Measurements from ENCODE around the gene SPATA33.

The SPATA33 gene

DNA sequence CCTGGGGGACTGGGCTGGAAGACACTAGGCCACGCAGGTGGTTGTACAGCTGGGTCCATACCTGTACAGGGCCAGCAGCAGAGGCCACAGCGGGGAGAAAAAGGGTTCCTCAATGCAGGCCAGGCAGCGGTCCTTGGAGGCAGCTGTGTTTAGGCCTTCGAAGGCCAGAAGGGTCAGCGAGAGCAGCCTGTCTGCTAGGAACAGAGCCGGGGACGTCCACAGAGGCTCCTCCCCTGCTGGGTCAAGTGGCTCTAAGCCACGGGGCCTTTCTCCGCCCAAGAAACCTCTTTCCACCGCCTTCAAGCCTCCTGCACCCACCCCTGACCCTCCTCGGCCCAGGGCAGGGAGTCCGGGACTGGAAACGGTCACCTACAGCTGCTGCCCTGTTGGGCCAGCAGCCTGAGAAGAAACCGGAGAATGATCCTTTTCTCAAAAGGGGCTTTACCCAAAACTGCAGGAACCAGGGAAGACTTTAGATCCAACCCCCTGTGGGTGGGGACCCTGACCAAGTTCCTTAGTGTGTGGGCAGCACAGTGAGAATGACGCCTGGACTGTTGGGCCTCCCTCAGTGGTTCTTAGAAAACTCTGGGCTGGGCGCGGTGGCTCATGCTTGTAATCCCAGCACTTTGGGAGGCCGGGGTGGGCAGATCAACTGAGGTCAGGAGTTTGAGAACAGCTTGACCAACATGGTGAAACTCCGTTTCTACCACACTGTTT, 52.2 kb downstream of the SPATA33 start:
- DNase-seq (ENCODE audit: low read depth in 2 of 2): no peak

DNA sequence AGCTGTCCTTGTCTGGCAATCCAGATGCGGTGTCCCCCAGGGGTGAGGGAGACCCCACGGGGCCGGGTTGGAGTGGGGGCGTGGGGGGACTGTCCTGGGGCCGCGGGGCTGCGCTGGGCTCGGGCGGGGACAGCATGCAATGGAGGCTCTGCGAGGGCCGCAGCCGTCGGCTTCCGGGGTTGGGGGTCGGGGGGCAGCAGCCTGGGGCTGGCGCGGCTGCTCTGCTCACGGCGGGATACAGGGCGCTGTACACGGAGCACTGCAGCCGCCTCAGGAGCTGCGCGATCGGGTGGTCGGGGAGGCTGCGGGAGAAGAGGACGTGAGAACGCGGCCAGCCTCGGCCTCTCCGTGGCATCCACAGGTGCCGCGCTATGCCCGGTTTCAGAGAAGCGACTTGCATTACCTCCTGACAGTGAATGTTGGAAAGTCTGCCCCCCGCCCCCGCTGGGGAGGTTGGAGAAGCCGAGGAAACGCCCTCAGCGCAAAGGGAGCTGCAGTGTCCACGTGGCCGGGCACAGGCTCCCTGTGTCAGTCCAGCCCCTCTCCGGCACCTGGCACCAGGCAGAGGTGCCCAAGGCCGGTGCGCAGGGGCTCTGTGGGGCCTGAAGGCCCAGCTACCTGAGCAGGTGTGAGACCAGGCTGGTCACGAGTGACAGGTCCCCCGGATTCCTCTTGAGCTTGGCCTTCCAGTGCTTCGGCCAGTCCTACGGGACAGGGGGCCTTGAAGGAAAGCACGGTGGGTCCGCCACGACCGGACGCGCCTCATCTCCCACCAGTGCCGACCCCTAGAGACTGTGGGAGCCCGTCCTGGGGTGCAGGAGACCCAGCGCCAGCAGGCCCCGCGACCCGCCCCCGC, 53.3 kb downstream of the SPATA33 start:
- DNase-seq (ENCODE audit: low read depth in 2 of 2): no peak

DNA sequence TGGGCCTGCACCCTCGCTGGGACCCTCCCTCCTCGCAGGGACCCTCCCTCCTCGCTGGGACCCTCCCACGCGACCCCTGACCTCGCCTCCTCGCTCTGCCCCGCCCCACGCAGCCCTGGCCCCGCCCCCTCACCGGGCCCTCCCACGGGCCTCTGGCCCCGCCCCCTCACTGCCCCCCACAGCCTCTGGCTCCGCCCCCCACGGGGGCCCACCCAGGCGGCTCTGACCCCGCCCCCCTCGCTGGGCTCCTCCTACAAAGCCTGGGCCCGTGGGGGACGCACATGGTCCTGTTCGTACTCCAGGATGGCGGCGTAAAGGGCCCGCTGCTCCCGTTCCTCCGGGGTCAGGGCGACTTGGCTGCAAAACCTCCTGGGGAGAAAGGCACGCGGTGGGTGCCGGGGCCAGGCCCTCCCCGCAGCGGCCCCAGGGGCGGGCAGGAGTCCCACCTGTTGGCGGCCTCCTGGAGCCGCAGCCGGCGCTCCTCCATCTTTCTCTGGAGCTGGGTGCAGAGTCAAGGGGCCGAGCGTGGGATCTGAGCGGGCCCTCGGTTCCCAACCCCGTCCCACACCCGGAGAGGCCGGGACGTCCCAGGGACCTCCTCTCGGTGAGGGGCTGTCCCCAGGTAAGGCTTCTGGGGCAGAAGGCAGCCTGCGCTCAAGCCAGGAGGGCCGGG, 54.1 kb downstream of the SPATA33 start:
- DNase-seq (ENCODE audit: low read depth in 2 of 2): peak; percentile 53 to 66

DNA sequence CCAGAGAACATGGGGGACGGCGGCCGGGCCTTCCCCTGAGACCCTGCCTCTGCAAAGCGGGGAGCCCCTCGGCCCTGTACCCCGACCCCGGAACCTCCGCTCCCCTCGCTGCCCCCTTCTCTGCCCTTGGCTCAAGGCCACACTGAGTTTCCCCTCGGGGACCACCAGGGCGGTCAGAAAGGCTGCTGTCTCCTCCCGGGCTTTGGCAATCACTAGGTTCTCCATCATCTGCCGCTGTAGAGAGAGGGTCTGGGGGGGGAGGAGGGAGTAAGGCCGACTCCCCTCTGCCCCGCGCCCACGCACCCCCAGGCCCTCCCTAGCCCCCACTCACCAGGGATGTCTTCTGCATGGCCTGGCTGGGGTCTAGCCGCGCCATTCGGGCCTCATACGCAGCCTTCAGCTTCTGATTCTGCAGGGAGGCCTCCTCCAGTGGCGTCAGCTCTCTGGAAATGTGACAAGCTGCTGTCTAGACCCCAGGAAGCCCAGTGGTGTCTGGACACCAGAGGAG, 54.7 kb downstream of the SPATA33 start:
- DNase-seq (ENCODE audit: low read depth in 2 of 2): no peak

DNA sequence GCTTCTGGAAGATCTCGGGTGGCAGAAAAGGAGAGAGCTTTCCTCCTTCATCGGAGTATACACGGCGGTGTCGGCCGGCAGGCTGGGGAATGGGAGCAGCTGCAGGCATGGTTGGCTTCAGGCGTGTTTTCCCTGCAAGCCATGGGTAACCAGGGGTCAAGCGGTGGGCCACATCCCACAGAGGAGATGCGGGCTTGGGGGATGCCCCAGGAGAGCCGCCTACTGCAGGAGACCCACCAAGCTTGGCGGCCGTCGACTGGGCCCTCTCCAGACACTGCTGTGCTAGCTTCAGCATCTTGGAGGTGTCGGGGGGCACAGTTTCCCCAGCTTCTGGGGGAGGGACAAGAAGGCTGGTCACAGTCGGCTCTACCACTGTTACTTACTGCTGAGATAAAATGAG, 58.9 kb downstream of the SPATA33 start:
- no peak for DNase-seq (ENCODE audit: low read depth in 2 of 2)

DNA sequence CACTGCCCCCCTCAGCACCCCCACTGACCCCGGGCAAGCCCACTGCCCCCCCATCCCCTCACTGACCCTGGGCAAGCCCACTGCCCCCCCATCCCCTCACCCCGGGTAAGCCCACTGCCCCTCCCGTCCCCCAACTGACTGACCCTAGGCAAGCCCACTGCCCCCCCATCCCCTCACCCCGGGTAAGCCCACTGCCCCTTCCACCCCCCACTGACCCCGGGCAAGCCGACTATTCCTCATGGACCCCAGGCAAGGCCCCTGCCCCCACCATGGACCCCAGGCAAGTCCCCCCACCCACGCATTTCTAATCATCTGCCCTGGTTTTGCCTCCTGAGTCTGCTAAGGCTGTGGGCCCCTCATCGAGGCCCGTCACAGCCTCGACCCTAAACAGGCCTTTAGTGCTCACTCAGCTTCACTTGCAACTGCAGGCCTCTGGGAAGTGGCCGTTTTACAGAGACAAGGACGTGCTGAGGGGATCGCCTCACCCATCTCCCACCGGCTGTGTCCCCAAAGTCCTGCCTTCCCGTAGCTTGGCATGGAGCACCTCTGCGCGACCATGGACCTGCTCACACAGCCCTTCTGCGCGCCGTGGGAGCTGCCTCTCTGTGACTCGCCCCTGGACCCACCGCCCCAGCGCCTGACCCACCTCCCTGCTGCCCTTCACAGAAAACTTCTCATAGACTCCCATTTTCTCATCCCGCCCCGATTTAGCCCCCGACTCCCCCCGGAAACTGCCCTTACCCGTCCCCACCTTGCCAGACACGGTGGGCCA, 59.5 kb downstream of the SPATA33 start:
- no peak for DNase-seq (ENCODE audit: low read depth in 2 of 2)

DNA sequence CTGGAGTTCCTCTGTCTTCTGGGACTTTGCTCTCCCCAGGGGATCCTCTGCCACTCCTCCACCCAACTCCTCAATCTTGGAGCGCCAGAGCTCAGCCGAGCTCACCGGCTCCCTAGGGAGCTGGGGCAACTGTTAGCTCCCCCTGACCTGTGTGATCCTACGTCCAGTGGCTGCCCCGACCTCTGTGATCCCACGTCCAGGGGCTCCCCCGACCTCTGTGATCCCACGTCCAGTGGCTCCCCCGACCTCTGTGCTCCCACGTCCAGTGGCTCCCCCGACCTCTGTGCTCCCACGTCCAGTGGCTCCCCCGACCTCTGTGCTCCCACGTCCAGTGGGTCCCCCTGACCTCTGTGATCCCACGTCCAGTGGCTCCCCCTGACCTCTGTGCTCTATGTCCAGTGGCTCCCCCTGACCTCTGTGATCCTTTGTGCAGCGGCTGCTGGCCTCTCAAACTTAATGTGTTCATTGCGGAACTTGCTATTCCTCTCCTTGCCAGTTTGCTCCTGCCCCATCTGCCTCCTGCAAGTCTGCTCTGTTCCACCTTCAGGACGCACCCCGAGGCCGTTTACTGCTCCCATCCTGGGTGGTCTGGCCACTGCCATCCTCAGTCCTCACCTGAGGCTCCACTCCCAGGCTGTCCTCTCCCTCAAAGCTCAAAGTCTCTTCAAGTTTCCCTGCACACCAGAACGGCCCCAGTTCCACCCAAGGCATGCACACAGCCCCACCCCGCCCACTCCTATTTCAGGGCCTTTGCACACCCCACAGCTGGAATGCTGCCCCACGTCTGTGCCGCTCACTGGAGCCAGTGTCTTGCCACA, 60.3 kb downstream of the SPATA33 start:
- DNase-seq (ENCODE audit: low read depth in 2 of 2): no peak
